Measurements from ENCODE around the gene VOPP1. TPM values are rescaled to one million over a fixed set of nuclear protein-coding genes. Genes with fewer than 3 reads are reported as not detected.

The VOPP1 gene
- total and polyA plus RNA-seq, 10 of the 15 experiments (the other 5 are each of a cell fraction or from before 2014, with no cell fraction given) = 32.8 to 206 (median 129) TPM

GRCh38 chr7:55572378-55573233 is at the start of gene VOPP1 (continued):
- no peak for TF ChIP-seq PBX3 (IDR thresholded peaks at IDR 0.05; ENCODE audit: insufficient replicate concordance, low read depth, low read length)
- no peak for TF ChIP-seq ZNF622 (IDR thresholded peaks at IDR 0.05)
- peak; percentile 58 for TF ChIP-seq MLLT1 (IDR thresholded peaks at IDR 0.05)
- no peak for TF ChIP-seq BRCA1 (IDR thresholded peaks at IDR 0.05; ENCODE audit: low read depth, low read length)
- TF ChIP-seq HDAC2 (IDR thresholded peaks at IDR 0.05) = no peak
- no peak for TF ChIP-seq CHD4 (IDR thresholded peaks at IDR 0.05)
- peak; percentile 80 for TF ChIP-seq NR2F1 (conservative IDR thresholded peaks at IDR 0.05)
- TF ChIP-seq NFYB (IDR thresholded peaks at IDR 0.05; ENCODE audit: insufficient read depth, low read depth, low read length) = no peak
- no peak for TF ChIP-seq MAX (IDR thresholded peaks at IDR 0.05; ENCODE audit: low read depth, low read length)
- TF ChIP-seq ZZZ3 (IDR thresholded peaks at IDR 0.05; ENCODE audit: control insufficient read depth, insufficient read length, low read depth) = no peak
- TF ChIP-seq MEF2B (IDR thresholded peaks at IDR 0.05; ENCODE audit: partially characterized antibody, poor library complexity, severe bottlenecking) = peak; percentile 19
- TF ChIP-seq BHLHE40 (IDR thresholded peaks at IDR 0.05; ENCODE audit: borderline replicate concordance in 1 of 2, low read depth in 2 of 2, low read length in 1 of 2) = peak in 1 of 2 experiments; percentile 5; a peak in 1 of 4 replicates
- no peak for TF ChIP-seq RAD21 (IDR thresholded peaks at IDR 0.05; ENCODE audit: insufficient read depth, low read depth, low read length)
- TF ChIP-seq RB1 (IDR thresholded peaks at IDR 0.05; ENCODE audit: borderline replicate concordance) = no peak
- TF ChIP-seq STAT3 (IDR thresholded peaks at IDR 0.05; ENCODE audit: low read depth, low read length) = no peak
- TF ChIP-seq E2F8 (IDR thresholded peaks at IDR 0.05; ENCODE audit: low read depth, partially characterized antibody) = no peak
- no peak for TF ChIP-seq RELA (IDR thresholded peaks at IDR 0.05; ENCODE audit: borderline replicate concordance, partially characterized antibody)
- TF ChIP-seq PAX8 (IDR thresholded peaks at IDR 0.05) = no peak
- TF ChIP-seq JUND (IDR thresholded peaks at IDR 0.05; ENCODE audit: low read depth, low read length) = no peak
- no peak for TF ChIP-seq FOS (IDR thresholded peaks at IDR 0.05; ENCODE audit: borderline replicate concordance, extremely low read depth, insufficient read length)
- no peak for TF ChIP-seq ZNF217 (IDR thresholded peaks at IDR 0.05)
- TF ChIP-seq TCF3 (IDR thresholded peaks at IDR 0.05; ENCODE audit: borderline replicate concordance, insufficient read depth, low read depth, low read length) = no peak
- no peak for TF ChIP-seq ASH2L (IDR thresholded peaks at IDR 0.05; ENCODE audit: borderline replicate concordance, low read depth)
